Stimulated activated CD4-positive, alpha-beta T cell treated with anti-CD3 and anti-CD28 coated beads, TNF-alpha, amount 100 ng/mL, for 4 hours (primary cell): Measurements from ENCODE around the gene ETFA.
A peak's percentile ranks its signal among the peaks of the same experiment; 100 is the strongest.

Experiments
- DNase-seq, 3 experiments: peaks; one replicate each; pipeline ENCODE4 v3.0.0-alpha.2; 2020; ENCODE audit warnings: low read depth in 3 of 3

Gene ETFA

GRCh38 chr15:76311100-76311953 lies at the start of gene ETFA:
Gene ETFA, minus strand, starts transcription at chr15:76311469. Its CDS starts 81 bp downstream, at chr15:76311388.
- peak; percentile 77 to 87 (median 85) for DNase-seq

GRCh38 chr15:76360416-76360815 lies 49.1 kb upstream of the ETFA start:
- DNase-seq = no peak

GRCh38 chr15:76359152-76359551 lies 47.9 kb upstream of the ETFA start:
- no peak for DNase-seq

GRCh38 chr15:76358453-76358852 lies 47.2 kb upstream of the ETFA start:
- no peak for DNase-seq

- DNase-seq = no peak
These were observed 43.7 kb upstream of the ETFA start for GRCh38 chr15:76354823-76355440.

GRCh38 chr15:76353903-76354302 lies 42.6 kb upstream of the ETFA start:
- DNase-seq = no peak

GRCh38 chr15:76353023-76353577 lies 41.8 kb upstream of the ETFA start:
- DNase-seq = no peak

GRCh38 chr15:76349301-76350070 lies 38.2 kb upstream of the ETFA start:
- DNase-seq = no peak

GRCh38 chr15:76347482-76348055 lies 36.3 kb upstream of the ETFA start:
- DNase-seq = no peak

GRCh38 chr15:76346669-76347481 lies 35.6 kb upstream of the ETFA start:
- no peak for DNase-seq

- DNase-seq = no peak
These were observed 34.8 kb upstream of the ETFA start for GRCh38 chr15:76345880-76346668.

GRCh38 chr15:76345583-76345879 lies 34.3 kb upstream of the ETFA start:
- no peak for DNase-seq

- DNase-seq = no peak
These were observed 33.8 kb upstream of the ETFA start for GRCh38 chr15:76344893-76345582.

GRCh38 chr15:76343313-76343996 lies 32.2 kb upstream of the ETFA start:
- DNase-seq = no peak

GRCh38 chr15:76342382-76343201 lies 31.3 kb upstream of the ETFA start:
- DNase-seq = no peak

- DNase-seq = no peak
These were observed 30.8 kb upstream of the ETFA start for GRCh38 chr15:76342058-76342381.

- DNase-seq = no peak
These were observed 30.2 kb upstream of the ETFA start for GRCh38 chr15:76341366-76342057.
